Caco-2 (cell line): Measurements from ENCODE around the gene PLEKHN1. TPM values are rescaled to one million over a fixed set of nuclear protein-coding genes. Genes with fewer than 3 reads are reported as not detected.

Experiments used
- BruUV-seq: library from RNA; stranded (reverse); fragments of 400-500 nt; replicated peaks from 2 replicates; lab custom pipeline; 2021; lab: Mats Ljungman, UMichigan
- CTCF ChIA-PET: fragments of 300-600 bp; sonication (Branson Sonifier 250); formaldehyde crosslinking; loops from one replicate; lab custom pipeline; 2022; ENCODE audit warnings: antibody characterized with exemption; lab: Charles Lee
- POLR2A ChIA-PET: fragments of 300-600 bp; sonication (Branson Sonifier 250); formaldehyde crosslinking; loops from one replicate; lab custom pipeline; 2022; ENCODE audit warnings: antibody characterized with exemption; lab: Charles Lee
- DNase-seq, 2 experiments: peaks; one replicate each; pipeline versions ENCODE4 v3.0.0 to v3.0.0-alpha.2; 2020 to 2022
- H3K27me3 ChIP-seq: replicated peaks from 2 replicates; pipeline ENCODE4 v1.6.0; 2011; ENCODE audit warnings: low read length; ENCODE audit not compliant: control insufficient read depth, insufficient read depth
- H3K36me3 ChIP-seq: 2 replicates; pipeline ENCODE4 v1.5.1; 2011; ENCODE audit warnings: low read length; ENCODE audit not compliant: control insufficient read depth, insufficient read depth
- H3K4me1 ChIP-seq: fragments of 250-450 bp; sonication (Bioruptor Pico); 2 replicates; pipeline ENCODE4 v1.5.1; 2020; ENCODE audit warnings: mild to moderate bottlenecking
- H3K4me3 ChIP-seq: 2 replicates; pipeline ENCODE4 v1.5.1; 2011; ENCODE audit warnings: low read depth, mild to moderate bottlenecking, control low read depth, low read length
- H3K9me3 ChIP-seq: fragments of 250-450 bp; sonication (Bioruptor Pico); 2 replicates; pipeline ENCODE4 v1.5.1; 2020; ENCODE audit warnings: mild to moderate bottlenecking, moderate library complexity
- H3K27ac Mint-ChIP-seq: one replicate; pipeline ENCODE4 v1.8.0; 2022; ENCODE audit warnings: mixed read lengths; ENCODE audit not compliant: unreplicated experiment
- H3K27me3 Mint-ChIP-seq: one replicate; pipeline ENCODE4 v1.8.0; 2022; ENCODE audit warnings: mixed read lengths; ENCODE audit not compliant: insufficient read depth, unreplicated experiment
- H3K36me3 Mint-ChIP-seq: one replicate; pipeline ENCODE4 v1.8.0; 2022; ENCODE audit warnings: mild to moderate bottlenecking, mixed read lengths; ENCODE audit not compliant: insufficient read depth, unreplicated experiment
- H3K4me1 Mint-ChIP-seq: one replicate; pipeline ENCODE4 v1.8.0; 2022; ENCODE audit warnings: low read depth, mixed read lengths; ENCODE audit not compliant: unreplicated experiment
- H3K4me3 Mint-ChIP-seq: one replicate; pipeline ENCODE4 v1.8.0; 2022; ENCODE audit warnings: mild to moderate bottlenecking, moderate library complexity, mixed read lengths; ENCODE audit not compliant: unreplicated experiment
- H3K9me3 Mint-ChIP-seq: one replicate; pipeline ENCODE4 v1.8.0; 2022; ENCODE audit warnings: mixed read lengths; ENCODE audit not compliant: unreplicated experiment
- intact Hi-C: fragments of 100-400 bp; cut with micrococcal nuclease; formaldehyde crosslinking; loops from one replicate; pipeline ENCODE4 v1.10.0; 2022; ENCODE audit not compliant: unreplicated experiment
- total RNA-seq: library from RNA; stranded (reverse); gene quantifications from 2 replicates; pipeline ENCODE4 v1.2.3, GENCODE V29; 2022
- TF ChIP-seq, protein P1 (sequence below), 2 experiments: fragments of 200-600 bp in 1 of 2; IDR thresholded peaks; 1 replicate in 1 of 2; 2 replicates in 1 of 2; pipeline versions ENCODE4 v1.5.1 to v1.8.0; 2011 to 2022; ENCODE audit warnings: antibody characterized with exemption in 1 of 2, control low read depth in 1 of 2, inconsistent platforms in 1 of 2, low read depth in 1 of 2, low read length in 1 of 2, mild to moderate bottlenecking in 1 of 2, moderate library complexity in 1 of 2; ENCODE audit not compliant: insufficient read depth in 1 of 2, severe bottlenecking in 1 of 2, unreplicated experiment in 1 of 2

PLEKHN1 gene
- total RNA-seq, 1 experiment from 2014 or later, result 3.1 TPM

DNA sequence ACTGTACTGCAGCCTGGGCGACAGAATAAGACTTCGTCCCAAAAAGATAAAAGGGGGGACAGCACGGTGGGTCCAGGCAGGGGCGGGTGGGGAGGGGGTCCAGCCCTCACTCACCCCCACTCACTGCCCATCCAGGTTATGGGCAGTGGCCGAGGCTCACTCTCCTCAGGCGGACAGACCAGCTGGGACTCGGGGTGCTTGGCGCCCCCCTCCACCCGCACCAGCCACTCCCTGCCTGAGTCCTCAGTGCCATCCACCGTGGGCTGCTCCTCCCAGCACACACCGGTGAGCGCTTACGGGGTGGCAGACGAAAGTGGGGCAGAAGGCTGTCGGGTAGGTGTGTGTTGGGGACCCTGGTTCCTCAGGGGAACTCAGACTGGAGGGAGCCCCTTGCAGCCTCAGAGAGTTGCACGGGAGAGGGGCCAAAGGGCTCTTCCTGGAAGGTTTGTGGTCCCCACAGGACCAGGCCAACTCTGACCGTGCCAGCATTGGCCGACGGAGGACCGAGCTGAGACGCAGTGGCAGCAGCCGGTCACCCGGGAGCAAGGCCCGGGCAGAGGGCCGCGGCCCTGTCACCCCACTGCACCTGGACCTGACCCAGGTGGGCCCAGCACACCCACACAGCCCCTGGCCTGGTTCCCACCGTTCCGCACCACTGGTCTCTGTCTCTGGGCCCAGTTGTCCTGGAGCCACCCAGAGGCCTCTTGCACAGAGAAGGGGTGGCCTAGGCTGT, 6.6 kb downstream of the PLEKHN1 start:
- Mint-ChIP-seq H3K36me3 (peaks cover 2% of the 10 kb centered on the region), H3K9me3 (no peaks in the 10 kb centered on the region), H3K4me3 (no peak overlapping the region), H3K27me3 (no peaks in the 10 kb centered on the region), H3K27ac (no peak overlapping the region), H3K4me1 (peaks cover 5% of the 10 kb centered on the region)
- TF ChIP-seq, protein P1, sequence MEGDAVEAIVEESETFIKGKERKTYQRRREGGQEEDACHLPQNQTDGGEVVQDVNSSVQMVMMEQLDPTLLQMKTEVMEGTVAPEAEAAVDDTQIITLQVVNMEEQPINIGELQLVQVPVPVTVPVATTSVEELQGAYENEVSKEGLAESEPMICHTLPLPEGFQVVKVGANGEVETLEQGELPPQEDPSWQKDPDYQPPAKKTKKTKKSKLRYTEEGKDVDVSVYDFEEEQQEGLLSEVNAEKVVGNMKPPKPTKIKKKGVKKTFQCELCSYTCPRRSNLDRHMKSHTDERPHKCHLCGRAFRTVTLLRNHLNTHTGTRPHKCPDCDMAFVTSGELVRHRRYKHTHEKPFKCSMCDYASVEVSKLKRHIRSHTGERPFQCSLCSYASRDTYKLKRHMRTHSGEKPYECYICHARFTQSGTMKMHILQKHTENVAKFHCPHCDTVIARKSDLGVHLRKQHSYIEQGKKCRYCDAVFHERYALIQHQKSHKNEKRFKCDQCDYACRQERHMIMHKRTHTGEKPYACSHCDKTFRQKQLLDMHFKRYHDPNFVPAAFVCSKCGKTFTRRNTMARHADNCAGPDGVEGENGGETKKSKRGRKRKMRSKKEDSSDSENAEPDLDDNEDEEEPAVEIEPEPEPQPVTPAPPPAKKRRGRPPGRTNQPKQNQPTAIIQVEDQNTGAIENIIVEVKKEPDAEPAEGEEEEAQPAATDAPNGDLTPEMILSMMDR (IDR thresholded peaks at IDR 0.05; ENCODE audit: insufficient read depth in 1 of 2, low read depth in 1 of 2, low read length in 1 of 2, severe bottlenecking in 1 of 2, unreplicated experiment in 1 of 2), result no peak
- Histone ChIP-seq H3K36me3 (no peaks in the 10 kb centered on the region), H3K4me1 (peaks cover 5% of the 10 kb centered on the region; the same call in 1 of the 2 replicates), H3K27me3 (no peaks in the 10 kb centered on the region), H3K4me3 (no peak overlapping the region), H3K9me3 (no peaks in the 10 kb centered on the region)
- intact Hi-C loops, result no loop called here
- BruUV-seq, result no TSS peak
- CTCF ChIA-PET, result no interaction called here
- POLR2A ChIA-PET, result no interaction called here
- DNase-seq, result no peak

DNA sequence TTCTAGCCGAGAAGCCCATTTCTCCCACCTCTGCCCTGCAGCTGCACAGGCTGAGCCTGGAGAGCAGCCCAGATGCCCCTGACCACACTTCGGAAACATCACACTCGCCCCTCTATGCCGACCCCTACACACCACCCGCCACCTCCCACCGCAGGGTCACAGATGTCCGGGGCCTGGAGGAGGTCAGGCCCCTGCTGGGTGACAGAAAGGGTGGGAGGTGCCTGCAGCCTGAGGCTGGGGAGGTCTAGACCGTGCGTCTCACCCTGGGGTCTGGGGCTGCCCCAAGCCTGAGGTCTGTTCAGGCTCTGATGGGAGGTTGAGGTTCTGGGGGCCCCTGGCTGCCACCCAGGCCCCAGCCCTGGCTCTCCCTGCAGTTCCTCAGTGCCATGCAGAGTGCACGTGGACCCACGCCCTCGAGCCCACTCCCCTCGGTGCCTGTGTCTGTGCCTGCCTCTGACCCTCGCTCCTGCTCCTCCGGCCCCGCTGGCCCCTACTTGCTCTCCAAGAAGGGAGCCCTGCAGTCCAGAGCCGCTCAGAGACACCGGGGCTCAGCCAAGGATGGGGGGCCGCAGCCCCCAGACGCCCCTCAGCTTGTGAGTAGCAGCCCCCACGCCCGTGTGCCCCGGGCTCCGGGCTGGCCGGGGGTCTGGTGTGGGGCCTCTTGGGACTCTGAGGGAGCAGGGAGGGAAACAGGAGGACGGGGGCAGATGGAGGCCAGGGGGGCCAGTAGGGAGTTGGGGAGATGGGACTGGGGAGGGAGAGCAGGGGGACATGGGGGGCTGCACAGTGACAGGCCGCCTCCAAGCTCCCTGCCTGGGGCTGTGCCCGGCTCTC, 7.4 kb downstream of the PLEKHN1 start:
- Histone ChIP-seq H3K27me3 (no peaks in the 10 kb centered on the region), H3K9me3 (no peaks in the 10 kb centered on the region), H3K36me3 (no peaks in the 10 kb centered on the region), H3K4me1 (peaks cover 5% of the 10 kb centered on the region; the same call in 1 of the 2 replicates), H3K4me3 (no peak overlapping the region)
- Mint-ChIP-seq H3K9me3 (no peaks in the 10 kb centered on the region), H3K4me3 (no peak overlapping the region), H3K27me3 (no peaks in the 10 kb centered on the region), H3K27ac (no peak overlapping the region), H3K36me3 (peaks cover 9% of the 10 kb centered on the region), H3K4me1 (peaks cover 11% of the 10 kb centered on the region)
- BruUV-seq, result no TSS peak
- ChIA-PET POLR2A (no interaction called here), CTCF (no interaction called here)
- no peak for DNase-seq
- intact Hi-C loops, result no loop called here
- TF ChIP-seq, protein P1 (IDR thresholded peaks at IDR 0.05; ENCODE audit: insufficient read depth in 1 of 2, low read depth in 1 of 2, low read length in 1 of 2, severe bottlenecking in 1 of 2, unreplicated experiment in 1 of 2), result no peak

DNA sequence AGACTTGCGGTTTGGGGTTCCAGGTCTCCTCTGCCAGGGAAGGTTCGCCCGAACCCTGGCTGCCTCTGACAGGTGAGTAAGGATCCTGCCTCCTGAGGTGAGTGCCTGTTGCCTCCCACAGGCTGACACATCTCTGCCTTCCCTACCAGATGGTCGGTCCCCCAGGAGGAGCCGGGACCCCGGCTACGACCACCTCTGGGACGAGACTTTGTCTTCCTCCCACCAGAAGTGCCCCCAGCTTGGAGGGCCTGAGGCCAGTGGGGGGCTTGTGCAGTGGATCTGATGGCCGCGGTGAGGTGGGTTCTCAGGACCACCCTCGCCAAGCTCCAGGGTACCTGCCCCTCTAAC, 8.0 kb downstream of the PLEKHN1 start:
- Mint-ChIP-seq H3K9me3 (no peaks in the 10 kb centered on the region), H3K27ac (no peak overlapping the region), H3K4me1 (peaks cover 11% of the 10 kb centered on the region), H3K27me3 (no peaks in the 10 kb centered on the region), H3K36me3 (peaks cover 9% of the 10 kb centered on the region), H3K4me3 (no peak overlapping the region)
- peaks cover 5% of the 10 kb centered on the region; the same call in 1 of the 2 replicates for H3K4me1 ChIP-seq
- no peak overlapping the region for H3K4me3 ChIP-seq
- H3K36me3 ChIP-seq, result no peaks in the 10 kb centered on the region
- POLR2A ChIA-PET, result no interaction called here
- no peaks in the 10 kb centered on the region for H3K9me3 ChIP-seq
- BruUV-seq, result no TSS peak
- DNase-seq, result no peak
- intact Hi-C loops, result no loop called here
- H3K27me3 ChIP-seq, result no peaks in the 10 kb centered on the region
- CTCF ChIA-PET, result no interaction called here
- TF ChIP-seq, protein P1 (IDR thresholded peaks at IDR 0.05; ENCODE audit: insufficient read depth in 1 of 2, low read depth in 1 of 2, low read length in 1 of 2, severe bottlenecking in 1 of 2, unreplicated experiment in 1 of 2), result no peak
